GM21619 (cell line): ENCODE results near the gene PCDHB13.
"Not testable (repeated sequence)": the region's sequence is repeated elsewhere in the genome, so short reads cannot be mapped to it uniquely, and the experiment has no call there.

Source experiments
- ATAC-seq: cut with Tn5 transposase; IDR thresholded peaks from one replicate; pipeline ENCODE4 v1.9.1; 2021; ENCODE audit not compliant: unreplicated experiment

The PCDHB13 gene

GRCh38 chr5:141213656-141214339, at the start of gene PCDHB13:
TSS of gene PCDHB13 (plus strand) at chr5:141213919. CDS start at chr5:141214124, 205 bp downstream.
- ATAC-seq, result not testable (repeated sequence)

DNA sequence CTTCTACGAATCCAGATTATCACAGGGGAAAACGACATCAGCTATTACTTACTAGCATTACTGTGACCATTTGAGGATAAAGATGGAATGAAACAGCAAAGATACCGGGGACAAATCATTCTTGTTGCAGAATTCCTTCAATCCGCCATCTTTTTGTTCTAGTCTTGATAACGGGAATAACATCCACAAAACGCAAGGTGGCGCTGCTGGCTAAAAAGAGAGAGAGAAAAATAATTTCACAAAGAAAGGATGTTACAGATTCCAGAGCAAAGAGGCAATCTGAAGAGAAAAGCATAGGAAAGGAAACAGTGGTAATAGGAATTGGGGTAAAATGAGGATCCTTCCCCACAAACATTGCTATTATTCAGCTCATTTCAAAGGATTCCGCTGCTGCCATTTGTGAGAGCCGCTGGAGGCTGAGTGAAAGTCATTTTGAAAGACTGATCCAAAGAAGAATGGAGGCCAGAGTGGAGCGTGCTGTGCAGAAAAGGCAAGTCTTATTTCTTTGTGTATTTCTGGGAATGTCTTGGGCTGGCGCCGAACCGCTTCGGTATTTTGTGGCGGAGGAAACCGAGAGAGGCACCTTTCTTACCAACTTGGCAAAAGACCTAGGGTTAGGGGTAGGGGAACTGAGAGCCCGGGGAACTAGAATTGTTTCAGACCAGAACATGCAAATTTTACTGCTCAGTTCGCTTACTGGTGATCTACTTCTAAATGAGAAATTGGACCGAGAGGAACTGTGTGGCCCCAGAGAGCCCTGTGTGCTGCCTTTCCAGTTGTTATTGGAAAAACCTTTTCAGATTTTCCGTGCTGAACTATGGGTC, 41.1 kb upstream of the PCDHB13 start, which contains the start of gene PCDHB7:
Gene PCDHB7 (plus strand): TSS at position 264 of the 824 bp plus-strand sequence. CDS start 192 bp downstream, at position 456.
- no peak for ATAC-seq

DNA sequence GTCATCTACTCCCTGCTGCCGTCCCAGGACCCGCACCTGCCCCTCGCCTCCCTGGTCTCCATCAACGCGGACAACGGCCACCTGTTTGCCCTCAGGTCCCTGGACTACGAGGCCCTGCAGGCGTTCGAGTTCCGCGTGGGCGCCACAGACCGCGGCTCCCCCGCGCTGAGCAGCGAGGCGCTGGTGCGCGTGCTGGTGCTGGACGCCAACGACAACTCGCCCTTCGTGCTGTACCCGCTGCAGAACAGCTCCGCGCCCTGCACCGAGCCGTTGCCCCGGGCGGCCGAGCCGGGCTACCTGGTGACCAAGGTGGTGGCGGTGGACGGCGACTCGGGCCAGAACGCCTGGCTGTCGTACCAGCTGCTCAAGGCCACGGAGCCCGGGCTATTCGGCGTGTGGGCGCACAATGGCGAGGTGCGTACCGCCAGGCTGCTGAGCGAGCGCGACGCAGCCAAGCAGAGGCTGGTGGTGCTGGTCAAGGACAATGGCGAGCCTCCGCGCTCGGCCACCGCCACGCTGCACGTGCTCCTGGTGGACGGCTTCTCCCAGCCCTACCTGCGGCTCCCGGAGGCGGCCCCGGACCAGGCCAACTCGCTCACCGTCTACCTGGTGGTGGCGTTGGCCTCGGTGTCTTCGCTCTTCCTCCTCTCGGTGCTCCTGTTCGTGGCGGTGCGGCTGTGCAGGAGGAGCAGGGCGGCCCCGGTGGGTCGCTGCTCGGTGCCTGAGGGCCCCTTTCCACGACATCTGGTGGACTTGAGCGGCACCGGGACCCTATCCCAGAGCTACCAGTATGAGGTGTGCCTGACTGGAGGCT, 39.2 kb upstream of the PCDHB13 start:
- ATAC-seq, result not testable (repeated sequence)

- ATAC-seq, result no peak
These were observed 37.8 kb upstream of the PCDHB13 start for GRCh38 chr5:141175933-141176332.

DNA sequence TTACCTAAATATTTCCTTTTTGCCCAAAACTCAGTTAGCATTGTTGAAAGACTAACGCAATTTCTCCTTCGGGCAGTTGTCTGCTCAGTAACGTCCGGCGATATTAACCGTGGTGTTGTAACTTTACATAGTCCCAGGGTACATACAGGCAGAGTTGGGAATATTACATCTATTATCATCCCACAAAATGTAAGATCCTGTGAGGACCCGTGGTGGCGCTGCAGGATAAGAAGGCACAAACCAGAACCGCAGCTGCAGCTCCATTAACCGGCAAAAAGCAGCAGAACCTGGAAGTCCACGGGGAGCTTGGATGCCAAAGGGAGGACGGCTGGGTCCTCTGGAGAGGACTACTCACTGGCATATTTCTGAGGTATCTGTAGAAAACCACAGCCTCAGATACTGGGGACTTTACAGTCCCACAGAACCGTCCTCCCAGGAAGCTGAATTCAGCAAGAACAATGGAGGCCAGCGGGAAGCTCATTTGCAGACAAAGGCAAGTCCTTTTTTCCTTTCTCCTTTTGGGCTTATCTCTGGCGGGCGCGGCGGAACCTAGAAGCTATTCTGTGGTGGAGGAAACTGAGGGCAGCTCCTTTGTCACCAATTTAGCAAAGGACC, 36.0 kb upstream of the PCDHB13 start, which contains the start of gene PCDHB8:
Gene PCDHB8 (plus strand): TSS at position 214 of the 615 bp plus-strand sequence. CDS start 245 bp downstream, at position 459.
- not testable (repeated sequence) for ATAC-seq

- ATAC-seq, result not testable (repeated sequence)
These were observed 34.3 kb upstream of the PCDHB13 start for GRCh38 chr5:141179371-141179770.

DNA sequence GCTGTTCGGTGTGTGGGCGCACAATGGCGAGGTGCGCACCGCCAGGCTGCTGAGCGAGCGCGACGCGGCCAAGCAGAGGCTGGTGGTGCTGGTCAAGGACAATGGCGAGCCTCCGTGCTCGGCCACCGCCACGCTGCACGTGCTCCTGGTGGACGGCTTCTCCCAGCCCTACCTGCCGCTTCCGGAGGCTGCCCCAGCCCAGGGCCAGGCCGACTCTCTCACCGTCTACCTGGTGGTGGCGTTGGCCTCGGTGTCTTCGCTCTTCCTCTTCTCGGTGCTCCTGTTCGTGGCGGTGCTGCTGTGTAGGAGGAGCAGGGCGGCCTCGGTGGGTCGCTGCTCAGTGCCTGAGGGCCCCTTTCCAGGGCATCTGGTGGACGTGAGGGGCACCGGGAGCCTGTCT, 33.8 kb upstream of the PCDHB13 start:
- not testable (repeated sequence) for ATAC-seq

DNA sequence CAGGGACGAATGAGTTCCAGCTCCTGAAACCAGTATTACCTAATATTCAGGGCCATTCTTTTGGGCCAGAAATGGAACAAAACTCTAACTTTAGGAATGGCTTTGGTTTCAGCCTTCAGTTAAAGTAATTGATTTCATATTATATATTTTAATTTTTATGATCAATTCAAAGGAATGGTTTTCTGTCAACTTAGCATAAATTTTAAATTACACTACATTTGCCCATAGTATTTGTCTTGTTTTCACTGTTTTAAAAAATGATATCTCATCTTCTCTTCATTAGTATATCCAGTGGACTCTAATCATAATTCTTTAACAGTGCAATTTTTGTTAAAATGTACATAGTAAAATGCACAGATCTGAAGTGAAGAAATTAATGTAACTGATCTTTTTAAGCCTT, 33.4 kb upstream of the PCDHB13 start:
- no peak for ATAC-seq

GRCh38 chr5:141182248-141182647, 31.5 kb upstream of the PCDHB13 start, which contains the start of gene PCDHB16:
TSS of gene PCDHB16 (plus strand) at chr5:141182387. CDS start at chr5:141182560, 173 bp downstream.
- no peak for ATAC-seq

GRCh38 chr5:141184117-141184855, 29.4 kb upstream of the PCDHB13 start:
- not testable (repeated sequence) for ATAC-seq

DNA sequence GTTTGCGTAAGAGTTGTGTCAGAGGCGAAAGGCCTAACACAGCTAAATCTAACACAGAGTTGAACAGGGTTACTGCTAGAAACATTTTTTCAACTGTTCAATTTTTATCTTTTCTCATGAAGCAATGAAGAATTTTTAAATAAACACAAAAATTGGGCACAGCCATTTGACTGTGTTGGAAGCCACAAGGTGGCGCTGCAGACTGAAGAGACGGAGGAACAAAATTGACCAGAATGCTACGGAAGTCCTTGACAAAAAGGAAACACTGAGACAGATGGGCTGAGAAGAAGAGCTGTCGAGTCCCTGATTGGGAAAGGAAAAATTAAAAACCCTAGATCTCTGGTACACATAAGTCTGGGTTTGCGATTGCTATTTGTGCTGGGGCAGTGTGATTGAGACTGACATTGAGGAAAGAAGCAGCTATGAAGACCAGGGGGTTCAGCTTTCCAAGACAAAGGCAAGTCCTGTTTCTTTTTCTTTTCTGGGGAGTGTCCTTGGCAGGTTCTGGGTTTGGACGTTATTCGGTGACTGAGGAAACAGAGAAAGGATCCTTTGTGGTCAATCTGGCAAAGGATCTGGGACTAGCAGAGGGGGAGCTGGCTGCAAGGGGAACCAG, 26.7 kb upstream of the PCDHB13 start, which contains the start of gene PCDHB9:
Gene PCDHB9 (plus strand): TSS at position 265 of the 616 bp plus-strand sequence. CDS start 158 bp downstream, at position 423.
- no peak for ATAC-seq

DNA sequence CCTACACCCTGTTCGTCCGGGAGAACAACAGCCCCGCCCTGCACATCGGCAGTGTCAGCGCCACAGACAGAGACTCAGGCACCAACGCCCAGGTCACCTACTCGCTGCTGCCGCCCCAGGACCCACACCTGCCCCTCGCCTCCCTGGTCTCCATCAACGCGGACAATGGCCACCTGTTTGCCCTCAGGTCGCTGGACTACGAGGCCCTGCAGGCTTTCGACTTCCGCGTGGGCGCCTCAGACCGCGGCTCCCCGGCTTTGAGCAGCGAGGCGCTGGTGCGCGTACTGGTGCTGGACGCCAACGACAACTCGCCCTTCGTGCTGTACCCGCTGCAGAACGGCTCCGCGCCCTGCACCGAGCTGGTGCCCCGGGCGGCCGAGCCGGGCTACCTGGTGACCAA, 25.0 kb upstream of the PCDHB13 start:
- not testable (repeated sequence) for ATAC-seq

- ATAC-seq, result not testable (repeated sequence)
These were observed 24.6 kb upstream of the PCDHB13 start for GRCh38 chr5:141189131-141189530.

- ATAC-seq, result no peak
These were observed 21.5 kb upstream of the PCDHB13 start, which contains the start of gene PCDHB10 for GRCh38 chr5:141192110-141192725. TSS of gene PCDHB10 (plus strand) at chr5:141192353. CDS start at chr5:141192553, 200 bp downstream.

- ATAC-seq, result not testable (repeated sequence)
These were observed 19.4 kb upstream of the PCDHB13 start for GRCh38 chr5:141194332-141194731.

GRCh38 chr5:141196363-141196762, 17.4 kb upstream of the PCDHB13 start:
- ATAC-seq, result no peak

GRCh38 chr5:141199359-141200235, 14.1 kb upstream of the PCDHB13 start, which contains the start of gene PCDHB11:
TSS of gene PCDHB11 (plus strand) at chr5:141199627. CDS start at chr5:141199775, 148 bp downstream.
- ATAC-seq, result no peak
